IMR-90 (cell line): Measurements from ENCODE around the gene MGAT5B. TPM values are rescaled to one million over a fixed set of nuclear protein-coding genes. Genes with fewer than 3 reads are reported as not detected.

ENCODE experiments used
- ATAC-seq: fragments of 200-7000 bp; cut with Tn5 transposase; 2 replicates; pipeline ENCODE4 v1.9.1; 2020; ENCODE audit warnings: low read depth, mild to moderate bottlenecking, moderate library complexity
- BruUV-seq: library from RNA; stranded (reverse); fragments of 400-500 nt; replicated peaks from 2 replicates; lab custom pipeline; 2021; lab: Mats Ljungman, UMichigan
- CTCF ChIA-PET: fragments of 300-600 bp; formaldehyde crosslinking; extraction: SDS; loops from one replicate; lab custom pipeline; 2021; ENCODE audit warnings: antibody characterized with exemption; lab: Yijun Ruan, JAX
- POLR2A ChIA-PET: fragments of 300-600 bp; sonication (Branson Sonifier 250); formaldehyde crosslinking; loops from one replicate; lab custom pipeline; 2022; ENCODE audit warnings: antibody characterized with exemption; ENCODE audit not compliant: unreplicated experiment; lab: Charles Lee
- DNase-seq: peaks from one replicate; pipeline ENCODE4 v3.0.0; 2013
- H2AFZ ChIP-seq: replicated peaks from 2 replicates; pipeline ENCODE3; 2013; ENCODE audit warnings: low read length, mild to moderate bottlenecking; ENCODE audit not compliant: poor library complexity
- H2AK5ac ChIP-seq: 2 replicates; pipeline ENCODE4 v1.6.1; 2013; ENCODE audit warnings: low read depth, low read length, inconsistent platforms
- H2AK9ac ChIP-seq: replicated peaks from 2 replicates; pipeline ENCODE3; 2013; ENCODE audit warnings: mild to moderate bottlenecking, low read depth, low read length, moderate library complexity; ENCODE audit not compliant: poor library complexity
- H2BK120ac ChIP-seq: 2 replicates; pipeline ENCODE4 v1.6.1; 2013; ENCODE audit warnings: low read depth, low read length, inconsistent platforms
- H2BK15ac ChIP-seq: 3 replicates; pipeline ENCODE4 v1.6.1; 2013; ENCODE audit warnings: low read depth, low read length, inconsistent platforms
- H2BK20ac ChIP-seq: 2 replicates; pipeline ENCODE4 v1.6.1; 2013; ENCODE audit warnings: low read depth, mild to moderate bottlenecking, inconsistent platforms, low read length, moderate library complexity
- H2BK5ac ChIP-seq: 2 replicates; pipeline ENCODE4 v1.6.1; 2013; ENCODE audit warnings: mild to moderate bottlenecking, low read depth, low read length, inconsistent platforms; ENCODE audit not compliant: poor library complexity, severe bottlenecking
- H3K14ac ChIP-seq: replicated peaks from 2 replicates; pipeline ENCODE4 v1.6.1; 2013; ENCODE audit warnings: low read depth, low read length, inconsistent platforms
- H3K18ac ChIP-seq: 2 replicates; pipeline ENCODE4 v1.6.1; 2013; ENCODE audit warnings: low read depth, low read length, control low read depth
- H3K23ac ChIP-seq: 2 replicates; pipeline ENCODE4 v1.6.1; 2013; ENCODE audit warnings: low read depth, low read length, inconsistent platforms
- H3K27ac ChIP-seq: 2 replicates; pipeline ENCODE4 v1.5.1; 2013; ENCODE audit warnings: mild to moderate bottlenecking, control low read depth, low read length; ENCODE audit not compliant: insufficient read depth
- H3K27me3 ChIP-seq: 2 replicates; pipeline ENCODE4 v1.6.1; 2013; ENCODE audit warnings: low read length; ENCODE audit not compliant: control insufficient read depth, insufficient read depth
- H3K36me3 ChIP-seq: 2 replicates; pipeline ENCODE4 v1.6.1; 2013; ENCODE audit warnings: low read length, mixed read lengths; ENCODE audit not compliant: control insufficient read depth, insufficient read depth
- H3K4ac ChIP-seq: 2 replicates; pipeline ENCODE4 v1.6.1; 2013; ENCODE audit warnings: low read depth, low read length, inconsistent platforms
- H3K4me1 ChIP-seq: 2 replicates; pipeline ENCODE4 v1.6.1; 2013; ENCODE audit warnings: low read length, mixed read lengths; ENCODE audit not compliant: control insufficient read depth, insufficient read depth
- H3K4me2 ChIP-seq: 2 replicates; pipeline ENCODE4 v1.6.1; 2013; ENCODE audit warnings: low read depth, mild to moderate bottlenecking, control low read depth, low read length, moderate library complexity
- H3K4me3 ChIP-seq: 2 replicates; pipeline ENCODE4 v1.5.1; 2013; ENCODE audit warnings: low read depth, mild to moderate bottlenecking, control low read depth, low read length, moderate library complexity; ENCODE audit not compliant: insufficient read depth
- H3K56ac ChIP-seq: 2 replicates; pipeline ENCODE4 v1.6.1; 2013; ENCODE audit warnings: low read length, inconsistent platforms; ENCODE audit not compliant: insufficient read depth; ENCODE audit errors: extremely low read depth
- H3K79me1 ChIP-seq, 2 experiments: 2 replicates each; pipeline ENCODE4 v1.6.1; 2013; ENCODE audit warnings: low read length in 2 of 2, inconsistent platforms in 1 of 2, low read depth in 1 of 2
- H3K9ac ChIP-seq: 2 replicates; pipeline ENCODE4 v1.6.1; 2013; ENCODE audit warnings: low read depth, low read length, control low read depth
- H3K9me1 ChIP-seq: 2 replicates; pipeline ENCODE4 v1.6.1; 2013; ENCODE audit warnings: low read length, inconsistent platforms; ENCODE audit not compliant: insufficient read depth
- H3K9me3 ChIP-seq: 2 replicates; pipeline ENCODE4 v1.6.1; 2013; ENCODE audit warnings: low read length; ENCODE audit not compliant: control insufficient read depth, insufficient read depth
- H4K20me1 ChIP-seq: 2 replicates; pipeline ENCODE4 v1.6.1; 2013; ENCODE audit warnings: low read length, inconsistent platforms; ENCODE audit not compliant: insufficient read depth
- H4K5ac ChIP-seq: 2 replicates; pipeline ENCODE4 v1.6.1; 2013; ENCODE audit warnings: mild to moderate bottlenecking, low read depth, low read length, control low read depth
- H4K8ac ChIP-seq, 2 experiments: 2 replicates each; pipeline ENCODE4 v1.6.1; 2013; ENCODE audit warnings: low read depth in 2 of 2, low read length in 2 of 2, control low read depth in 1 of 2, inconsistent platforms in 1 of 2
- H4K91ac ChIP-seq: 2 replicates; pipeline ENCODE4 v1.6.1; 2013; ENCODE audit warnings: low read depth, low read length, inconsistent platforms; ENCODE audit not compliant: insufficient read depth
- CHD1 ChIP-seq: IDR thresholded peaks from 2 replicates; pipeline ENCODE4 v1.6.1; 2012; ENCODE audit warnings: low read depth, low read length, improper control_type of control experiment
- CTCF ChIP-seq: conservative IDR thresholded peaks from 2 replicates; pipeline ENCODE4 v1.5.1; 2012; ENCODE audit warnings: mild to moderate bottlenecking, low read depth, low read length, improper control_type of control experiment
- MAFK ChIP-seq: IDR thresholded peaks from 2 replicates; pipeline ENCODE4 v1.6.1; 2012; ENCODE audit warnings: low read depth, low read length, improper control_type of control experiment
- NFE2L2 ChIP-seq: fragments of 150-350 bp; IDR thresholded peaks from 2 replicates; pipeline ENCODE4 v1.6.1; 2016; ENCODE audit warnings: low read depth, mild to moderate bottlenecking, low read length
- RAD21 ChIP-seq: IDR thresholded peaks from 2 replicates; pipeline ENCODE4 v1.6.1; 2012; ENCODE audit warnings: low read length, improper control_type of control experiment
- RCOR1 ChIP-seq: IDR thresholded peaks from 2 replicates; pipeline ENCODE4 v1.6.1; 2012; ENCODE audit warnings: mild to moderate bottlenecking, low read length, improper control_type of control experiment; ENCODE audit not compliant: insufficient replicate concordance
- RFX5 ChIP-seq: IDR thresholded peaks from 2 replicates; pipeline ENCODE4 v1.8.0; 2012; ENCODE audit warnings: low read depth, mild to moderate bottlenecking, low read length, moderate library complexity
- WGBS, 2 experiments: methylation state at CpG; one replicate each; pipeline versions ENCODE4 v1.1.5 to v1.1.7; 2013; ENCODE audit warnings: missing lambda C conversion rate in 2 of 2; ENCODE audit not compliant: insufficient read length in 1 of 2; ENCODE audit errors: extremely low coverage in 2 of 2; 5-methylcytosine and 5-hydroxymethylcytosine counted together
- dilution Hi-C: fragments of 300-500 bp; cut with HindIII; formaldehyde crosslinking; loops from one replicate; pipeline ENCODE4 v1.14.3; 2018; ENCODE audit warnings: low sequenced_read_pairs; ENCODE audit not compliant: unreplicated experiment
- in situ Hi-C: fragments of 300-500 bp; cut with MboI; formaldehyde crosslinking; loops from 3 replicates; pipeline ENCODE4 v1.14.3; 2019; ENCODE audit warnings: low sequenced_read_pairs, inconsistent platforms, mixed read lengths
- intact Hi-C: fragments of 100-400 bp; cut with micrococcal nuclease; formaldehyde crosslinking; loops from 2 replicates; pipeline ENCODE4 v1.10.0; 2022
- polyA plus RNA-seq, 3 experiments: library from polyadenylated mRNA; depleted of rRNA; stranded (reverse); fragments of >200 nt; gene quantifications; 2 replicates each; pipeline ENCODE4 v1.2.3, GENCODE V29; 2012; ENCODE audit warnings: low replicate concordance in 1 of 3
- total RNA-seq: library from RNA; depleted of rRNA; stranded (reverse); fragments of >200 nt; gene quantifications from 2 replicates; pipeline ENCODE4 v1.2.3, GENCODE V29; 2012

Gene MGAT5B
- total and polyA plus RNA-seq, 2 of the 4 experiments (the other 2 are of a cell fraction), result 0.54 to 2.0 TPM

GRCh38 chr17:76917829-76918228 is 49.6 kb downstream of the MGAT5B start:
- H3K4me1 ChIP-seq, result no peaks in the 10 kb centered on the region
- BruUV-seq, result no TSS peak
- H2AK5ac ChIP-seq, result no peak overlapping the region
- intact Hi-C loops (no loop called here), in situ Hi-C loops (no loop called here), dilution Hi-C loops (no loop called here)
- H3K23ac ChIP-seq, result no peak overlapping the region
- 77% methylated on average over 6 of the region's 15 CpGs; no CpG with 5 or more reads in 1 of the 2 experiments for WGBS, 2 experiments
- H2BK15ac ChIP-seq, result no peak overlapping the region
- H4K91ac ChIP-seq, result no peak overlapping the region
- H3K4me2 ChIP-seq, result no peak overlapping the region
- no peak overlapping the region for H2AFZ ChIP-seq
- no peak overlapping the region for H3K4me3 ChIP-seq
- no peak overlapping the region for H2BK5ac ChIP-seq
- peaks cover 36% of the 10 kb centered on the region for H3K27me3 ChIP-seq
- H3K36me3 ChIP-seq, result no peaks in the 10 kb centered on the region
- H3K9me1 ChIP-seq, result no peaks in the 10 kb centered on the region
- no peak overlapping the region for H3K27ac ChIP-seq
- no peak overlapping the region for H4K5ac ChIP-seq
- no peaks in the 10 kb centered on the region for H3K79me1 ChIP-seq
- H2BK120ac ChIP-seq, result no peak overlapping the region
- no peaks in the 10 kb centered on the region for H4K20me1 ChIP-seq
- no peak for TF ChIP-seq CHD1
- no peak for TF ChIP-seq RFX5
- no peak for TF ChIP-seq RCOR1
- TF ChIP-seq CTCF, result no peak
- no peak for TF ChIP-seq RAD21
- no peak for TF ChIP-seq MAFK
- no peak for TF ChIP-seq NFE2L2
- no peak for ATAC-seq
- H4K8ac ChIP-seq, result no peak overlapping the region
- no peak overlapping the region for H3K14ac ChIP-seq
- H2AK9ac ChIP-seq, result no peak overlapping the region
- CTCF ChIA-PET, result no interaction called here
- H3K9me3 ChIP-seq, result no peaks in the 10 kb centered on the region
- no peak overlapping the region for H3K4ac ChIP-seq
- H3K9ac ChIP-seq, result no peak overlapping the region
- POLR2A ChIA-PET, result no interaction called here
- no peak overlapping the region for H3K18ac ChIP-seq
- no peak overlapping the region for H2BK20ac ChIP-seq
- DNase-seq, result no peak
- H3K56ac ChIP-seq, result no peak overlapping the region
